ENCODE results near the gene TNN.

The TNN gene

DNA sequence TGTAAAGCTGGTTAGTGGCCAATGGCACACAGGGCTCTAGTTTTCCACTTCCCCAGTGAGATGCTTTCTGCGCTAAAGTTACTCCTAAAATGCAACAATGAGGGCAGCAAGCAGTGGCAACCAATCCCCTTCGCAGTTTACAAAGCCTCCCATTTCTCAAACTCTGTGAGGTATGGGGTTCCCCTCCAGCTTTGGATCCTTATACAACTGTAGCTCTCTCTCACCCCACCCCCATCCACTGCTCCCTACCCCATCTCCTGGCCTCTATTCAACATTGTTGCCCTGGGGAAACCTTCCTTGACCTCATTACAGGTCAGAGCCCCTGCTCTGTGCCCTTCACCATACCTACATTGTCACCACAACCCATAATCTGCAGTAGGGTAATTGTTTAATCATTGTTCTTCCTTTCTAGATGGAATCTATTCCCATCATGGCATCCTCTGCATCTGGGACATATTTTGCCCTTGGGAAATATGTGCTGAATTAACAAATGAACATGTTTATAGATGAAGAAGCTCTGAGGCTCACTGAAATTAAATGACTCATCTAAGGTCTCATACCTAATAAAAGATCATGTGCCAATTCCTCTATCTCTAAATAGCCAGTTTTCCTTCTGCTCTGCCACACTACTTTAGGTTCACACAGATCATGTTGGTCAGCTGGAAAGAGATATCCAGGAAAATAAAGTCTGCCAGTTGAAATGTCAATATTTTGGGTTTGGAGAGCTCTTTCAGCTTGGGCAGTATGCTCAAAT, 112.4 kb downstream of the TNN start:
- DNase-seq, result no peak

DNA sequence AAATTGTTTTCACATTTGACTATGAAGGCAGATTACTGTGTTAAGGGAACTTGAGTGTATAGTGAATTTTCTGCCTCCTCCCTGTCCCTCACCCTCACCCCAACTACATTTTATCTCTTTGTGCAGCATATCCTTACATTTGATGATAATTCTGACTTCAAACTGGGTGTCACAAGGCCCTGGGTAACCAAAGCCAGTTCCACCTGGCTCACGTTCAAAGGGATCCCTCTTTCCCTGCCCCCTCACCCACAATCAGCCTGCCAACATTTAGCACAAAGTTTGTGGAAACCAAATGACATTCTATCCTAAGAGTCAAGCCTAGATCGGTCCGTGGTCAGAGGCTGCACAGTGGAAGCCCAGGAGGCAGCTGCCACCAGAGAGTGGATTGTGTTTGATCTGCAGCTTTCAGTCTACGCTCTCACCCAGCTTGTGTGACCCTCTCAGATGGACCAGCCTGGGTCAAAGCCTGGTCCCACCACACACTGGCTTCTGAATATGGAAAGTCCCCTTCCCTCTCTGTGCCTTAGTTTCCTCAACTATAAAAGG, 114.6 kb downstream of the TNN start:
- no peak for DNase-seq

DNA sequence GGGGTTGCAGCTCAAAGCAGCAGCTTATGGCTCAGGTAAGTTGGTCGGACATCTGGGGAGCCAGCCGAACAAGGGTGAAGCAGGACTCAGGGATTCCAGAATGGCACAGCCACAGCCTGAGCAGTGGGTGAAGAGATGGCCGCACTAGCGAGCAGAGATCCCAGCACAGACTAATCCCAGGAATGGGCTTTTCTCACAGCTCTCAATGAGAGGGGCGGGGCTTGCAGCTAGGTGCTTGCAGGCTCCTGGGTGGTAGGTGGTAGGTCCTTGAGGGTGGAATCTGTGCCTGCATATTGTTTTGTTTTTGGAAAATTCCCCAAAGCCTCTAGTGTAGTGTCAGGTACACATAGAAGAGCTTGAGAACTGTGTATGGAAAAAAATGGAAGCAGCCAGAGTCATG, 116.0 kb downstream of the TNN start:
- DNase-seq, result no peak

GRCh38 chr1:175185903-175186302, 118.3 kb downstream of the TNN start:
- DNase-seq, result no peak

- no peak for DNase-seq
Measured at GRCh38 chr1:175186433-175187160, 119.0 kb downstream of the TNN start.

DNA sequence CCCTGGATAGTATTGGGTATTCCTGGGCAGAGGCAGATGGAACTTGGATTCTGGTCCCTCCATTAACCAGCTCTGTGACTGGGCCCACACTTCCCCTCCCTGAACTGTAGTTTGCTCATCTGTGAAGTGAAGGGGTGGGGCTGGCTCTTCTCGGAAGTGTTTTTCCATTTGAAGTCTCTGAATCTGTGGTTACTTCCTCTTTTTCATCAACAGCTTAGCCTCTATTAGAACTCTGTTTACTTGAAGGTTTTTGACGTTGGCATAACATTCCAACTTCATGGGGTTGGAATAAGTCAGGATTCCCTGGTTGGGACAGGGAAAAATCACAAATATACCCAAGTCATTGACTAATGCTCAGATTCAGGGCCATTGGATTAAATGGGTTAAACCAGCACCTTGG, 121.3 kb downstream of the TNN start:
- DNase-seq, result peak; percentile 83

DNA sequence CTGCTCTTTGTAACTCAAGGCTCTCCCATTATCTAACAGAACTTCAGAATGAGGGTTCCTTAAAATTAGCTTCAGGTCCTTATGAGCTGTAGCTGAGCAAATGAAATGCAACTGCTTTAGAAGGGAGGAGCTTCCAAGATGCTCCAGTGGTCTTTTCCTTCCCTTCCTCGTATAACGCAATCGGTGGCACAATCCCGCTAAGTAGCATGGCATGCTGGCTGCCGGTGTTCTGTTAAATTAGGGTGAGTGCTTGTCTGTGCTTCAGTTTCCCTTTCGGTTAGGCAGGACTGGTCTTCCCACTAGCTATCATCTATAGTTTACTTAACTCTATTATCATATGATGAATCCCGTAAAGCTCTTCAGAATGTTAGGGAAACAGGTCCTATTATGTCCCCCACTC, 124.0 kb downstream of the TNN start:
- DNase-seq, result peak; percentile 71

GRCh38 chr1:175192111-175192629, 124.5 kb downstream of the TNN start:
- peak; percentile 75 for DNase-seq

DNA sequence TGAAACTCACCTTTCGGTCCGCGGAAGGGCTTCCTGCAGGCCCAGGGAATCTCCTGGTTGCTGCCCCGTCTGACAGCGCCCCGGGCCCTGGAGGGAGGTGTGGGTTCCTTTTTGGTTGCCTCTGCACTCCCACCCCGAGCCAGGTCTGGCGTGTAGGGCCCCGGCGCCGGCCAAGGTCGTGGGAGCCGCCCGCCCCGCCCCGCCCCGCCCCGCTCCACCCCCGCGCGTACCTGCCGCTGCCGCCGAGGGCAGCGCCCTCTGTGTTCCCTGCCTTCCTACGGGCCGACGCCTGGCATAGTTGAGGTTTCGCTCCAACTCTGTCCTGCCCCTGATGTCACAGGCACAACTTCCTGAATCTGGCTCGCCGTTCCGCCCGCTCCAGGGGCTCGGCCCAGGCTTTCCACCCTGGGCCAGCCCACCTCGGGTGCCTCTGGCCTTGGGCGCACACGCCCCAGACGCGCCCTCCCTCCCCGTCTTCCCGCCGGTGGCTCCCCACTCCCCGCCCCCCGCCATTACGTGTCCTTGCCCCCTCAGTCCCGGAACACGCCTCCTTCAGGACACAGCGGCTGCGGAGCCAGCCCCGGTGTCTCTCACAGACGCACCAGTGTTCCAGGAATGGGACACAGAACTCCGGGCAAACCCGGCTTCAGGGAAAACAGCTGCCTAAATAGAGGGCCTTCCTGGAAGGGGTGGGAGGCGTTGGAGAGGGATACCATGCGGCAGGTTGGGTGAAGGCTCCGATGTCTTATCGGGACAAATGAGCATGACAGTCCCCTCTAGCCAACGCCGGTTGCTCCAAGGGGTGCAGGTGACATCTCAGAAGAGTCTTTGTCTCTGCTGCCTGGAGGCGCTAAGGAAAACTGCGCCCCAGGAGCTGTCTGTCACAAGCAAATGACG, 125.2 kb downstream of the TNN start, which contains the start of gene KIAA0040:
TSS of gene KIAA0040 (minus strand) at position 147 of the 897 bp plus-strand sequence. CDS start 31,763 bp downstream, outside the sequence.
- peak; percentile 86 for DNase-seq

GRCh38 chr1:175193527-175193910, 125.9 kb downstream of the TNN start:
- DNase-seq, result no peak

DNA sequence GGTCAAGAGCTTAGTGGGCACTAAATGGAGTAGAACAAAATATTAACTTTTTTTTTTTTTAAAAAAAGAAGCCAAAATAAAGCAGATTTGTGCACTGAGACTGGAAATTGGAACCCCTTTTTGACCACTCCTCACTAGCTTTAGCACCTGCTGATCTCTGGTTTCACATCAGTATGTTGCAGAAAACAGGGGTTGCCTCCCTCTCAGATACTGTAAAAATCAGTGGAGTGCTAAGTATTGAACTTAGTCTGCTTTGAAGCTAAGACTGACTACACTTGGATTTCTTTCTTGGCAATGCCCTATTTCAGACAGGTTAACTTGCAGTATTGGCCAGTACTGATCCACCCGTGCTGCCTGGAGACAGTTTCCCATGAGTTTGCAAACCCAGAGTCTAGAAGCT, 127.6 kb downstream of the TNN start:
- DNase-seq, result no peak

- DNase-seq, result no peak
Measured at GRCh38 chr1:175195798-175196197, 128.2 kb downstream of the TNN start.

GRCh38 chr1:175197531-175197930, 129.9 kb downstream of the TNN start:
- DNase-seq, result no peak

Measured in activated effector memory CD4-positive, alpha-beta T cell treated with anti-CD3 and anti-CD28 coated beads, Interleukin-2, amount 50 U/mL, for 16 hours (primary cell).